H1 (cell line): ENCODE data around the gene METRNL.

Experiments
- CEBPB ChIP-seq: IDR thresholded peaks from 2 replicates; pipeline ENCODE4 v1.6.1; 2012; ENCODE audit warnings: low read depth, low read length
- CTCF ChIP-seq, 3 experiments: IDR thresholded peaks; 1 replicate in 2 of 3; 2 replicates in 1 of 3; pipeline versions ENCODE4 v1.5.1 to v1.6.1; 2011; ENCODE audit warnings: low read length in 3 of 3, mild to moderate bottlenecking in 3 of 3, inconsistent platforms in 2 of 3, low read depth in 1 of 3, moderate library complexity in 1 of 3; ENCODE audit not compliant: insufficient read depth in 1 of 3; ENCODE audit errors: control extremely low read depth in 1 of 3
- EP300 ChIP-seq, 2 experiments: IDR thresholded peaks; 1 replicate in 1 of 2; 2 replicates in 1 of 2; pipeline ENCODE4 v1.6.1; 2011 to 2012; ENCODE audit warnings: low read depth in 2 of 2, low read length in 2 of 2, mild to moderate bottlenecking in 2 of 2, borderline replicate concordance in 1 of 2, inconsistent platforms in 1 of 2, moderate library complexity in 1 of 2

- no peak for TF ChIP-seq CEBPB
- no peak for TF ChIP-seq CTCF (IDR thresholded peaks at IDR 0.05; ENCODE audit: control extremely low read depth in 1 of 3, insufficient read depth in 1 of 3, low read depth in 1 of 3, low read length in 3 of 3)
- no peak for TF ChIP-seq EP300 (IDR thresholded peaks at IDR 0.05; ENCODE audit: borderline replicate concordance in 1 of 2, low read depth in 2 of 2, low read length in 2 of 2)
These were observed 19.7 kb downstream of the METRNL start for GRCh38 chr17:83099086-83099555.
